Heart left ventricle (tissue), 13 donors: Measurements from ENCODE around the gene ATG4A.

Experiments
- POLR2A ChIP-seq, 2 donors: fragments of 450-650 bp; IDR thresholded peaks; one replicate each; pipeline ENCODE4 v1.6.1; 2017; ENCODE audit warnings: antibody characterized with exemption in 2 of 2, mild to moderate bottlenecking in 2 of 2, moderate library complexity in 2 of 2
- TF ChIP-seq, protein P1 (sequence below), 12 donors: fragments of 200-600 bp; sonication (generic) in 4 of 12; IDR thresholded peaks; one replicate each; pipeline versions ENCODE4 v1.5.0 to v1.8.0; 2018 to 2022; ENCODE audit warnings: antibody characterized with exemption in 12 of 12, mild to moderate bottlenecking in 5 of 12
- donor health status: ischemic (EF 13 %, LVEDD 7.1; RV severe dilation, severe dysfunction).
- donor health status: DM: no; HTN: yes; CAD: no.
- donor health status: DM: no; HTN: no; CAD: no.
- donor health status: ischemic (EF 25% LVEDD 6.9; RV normal size, moderate dysfunction).
- donor health status: ischemic (EF 25% LVEDD 5.7; RV mildly dilated, moderate dysfunction).
- donor health status: ischemic (EF 35%, LVEDD 5.7; RV mildly dilated, moderate dysfunction).
- donor health status: nonischemic (EF 11% LVEDD 7.7; RV severe dilation, severe dysfunction).
- donor health status: DM: yes; HTN: yes; CAD: no.
- donor health status: PGD.
- donor health status: ischemic (EF 29% LVEDD 5.4; RV normal size, mild dysfunction).
- donor health status: nonischemic (EF 23%, LVEDD 6.1; RV moderate dilation, normal function).

DNA sequence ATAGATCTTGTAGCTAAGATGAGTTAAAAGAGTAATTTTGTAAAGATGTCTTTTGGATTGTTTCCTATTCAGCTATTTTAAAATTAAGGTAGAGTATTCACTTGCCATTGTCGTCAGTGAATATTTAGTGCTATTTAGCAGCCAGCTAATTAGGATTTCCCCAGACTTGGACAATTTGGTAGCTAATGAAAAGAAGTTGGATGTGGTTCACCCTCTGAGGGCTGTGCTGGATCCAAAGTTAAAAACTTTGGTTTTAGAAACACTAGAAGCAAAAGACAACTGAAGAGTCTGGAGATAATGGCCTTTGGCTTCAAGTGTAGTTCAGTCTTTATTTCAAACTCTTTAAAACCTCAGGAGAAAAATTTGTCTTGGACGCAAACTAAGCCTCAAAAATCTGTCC, 41.3 kb downstream of the ATG4A start:
- no peak for TF ChIP-seq POLR2A (IDR thresholded peaks at IDR 0.05)
- TF ChIP-seq, protein P1, sequence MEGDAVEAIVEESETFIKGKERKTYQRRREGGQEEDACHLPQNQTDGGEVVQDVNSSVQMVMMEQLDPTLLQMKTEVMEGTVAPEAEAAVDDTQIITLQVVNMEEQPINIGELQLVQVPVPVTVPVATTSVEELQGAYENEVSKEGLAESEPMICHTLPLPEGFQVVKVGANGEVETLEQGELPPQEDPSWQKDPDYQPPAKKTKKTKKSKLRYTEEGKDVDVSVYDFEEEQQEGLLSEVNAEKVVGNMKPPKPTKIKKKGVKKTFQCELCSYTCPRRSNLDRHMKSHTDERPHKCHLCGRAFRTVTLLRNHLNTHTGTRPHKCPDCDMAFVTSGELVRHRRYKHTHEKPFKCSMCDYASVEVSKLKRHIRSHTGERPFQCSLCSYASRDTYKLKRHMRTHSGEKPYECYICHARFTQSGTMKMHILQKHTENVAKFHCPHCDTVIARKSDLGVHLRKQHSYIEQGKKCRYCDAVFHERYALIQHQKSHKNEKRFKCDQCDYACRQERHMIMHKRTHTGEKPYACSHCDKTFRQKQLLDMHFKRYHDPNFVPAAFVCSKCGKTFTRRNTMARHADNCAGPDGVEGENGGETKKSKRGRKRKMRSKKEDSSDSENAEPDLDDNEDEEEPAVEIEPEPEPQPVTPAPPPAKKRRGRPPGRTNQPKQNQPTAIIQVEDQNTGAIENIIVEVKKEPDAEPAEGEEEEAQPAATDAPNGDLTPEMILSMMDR (IDR thresholded peaks at IDR 0.05): no peak
